LoVo (cell line): ENCODE results near the gene RGS6.

Source experiments
- DNase-seq: peaks from one replicate; pipeline ENCODE4 v3.0.0-alpha.2; 2016; ENCODE audit warnings: low spot score

Gene RGS6

GRCh38 chr14:72314808-72315435 lies 382.7 kb downstream of the RGS6 start:
- no peak for DNase-seq

- DNase-seq, result no peak
Measured at GRCh38 chr14:72315714-72316113, 383.5 kb downstream of the RGS6 start.

GRCh38 chr14:72318648-72319047 lies 386.4 kb downstream of the RGS6 start:
- DNase-seq, result no peak

GRCh38 chr14:72332046-72332445 lies 399.8 kb downstream of the RGS6 start:
- no peak for DNase-seq

- no peak for DNase-seq
Measured at GRCh38 chr14:72332871-72333270, 400.6 kb downstream of the RGS6 start.

- no peak for DNase-seq
Measured at GRCh38 chr14:72333357-72333756, 401.1 kb downstream of the RGS6 start.

- DNase-seq, result no peak
Measured at GRCh38 chr14:72336311-72336980, 404.2 kb downstream of the RGS6 start.

DNA sequence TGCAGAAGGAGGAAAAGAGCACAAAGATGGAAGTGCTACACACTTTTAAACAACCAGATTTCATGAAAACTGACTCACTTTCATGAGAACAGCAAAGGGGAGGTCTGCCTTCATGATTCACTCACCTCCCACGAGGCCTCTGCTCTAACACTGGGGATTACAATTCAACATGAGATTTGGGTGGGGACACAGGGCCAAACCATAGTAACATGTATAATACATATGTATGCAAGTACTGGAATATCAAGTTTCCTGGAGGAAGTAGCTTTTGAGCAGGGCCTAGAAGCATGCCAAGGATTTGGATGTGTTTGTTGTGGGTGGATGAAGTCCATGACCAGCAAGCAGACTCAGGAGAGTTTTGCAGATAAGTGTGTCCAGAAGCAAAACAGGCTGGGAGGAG lies 409.0 kb downstream of the RGS6 start:
- DNase-seq, result no peak

- no peak for DNase-seq
Measured at GRCh38 chr14:72341686-72342085, 409.5 kb downstream of the RGS6 start.

GRCh38 chr14:72347118-72347517 lies 414.9 kb downstream of the RGS6 start:
- DNase-seq, result no peak

GRCh38 chr14:72350215-72350614 lies 418.0 kb downstream of the RGS6 start:
- no peak for DNase-seq

DNA sequence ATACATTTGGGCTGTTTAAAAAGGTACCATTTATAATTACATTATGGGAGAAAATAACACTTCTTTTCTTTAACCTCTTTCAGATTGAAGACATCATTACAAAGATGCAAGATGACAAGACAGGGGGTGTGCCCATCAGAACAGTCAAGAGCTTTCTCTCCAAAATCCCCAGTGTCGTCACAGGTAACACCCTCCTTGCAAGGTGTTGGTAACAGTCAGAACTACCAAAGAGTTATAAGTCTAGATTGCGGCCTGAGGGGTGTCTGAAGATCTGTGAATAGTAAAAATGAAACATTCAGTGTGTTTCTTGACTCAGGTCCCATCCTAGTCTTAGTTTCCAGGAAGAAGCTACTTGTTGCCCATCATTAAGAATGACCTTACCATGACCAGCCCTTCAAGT lies 419.8 kb downstream of the RGS6 start:
- no peak for DNase-seq

DNA sequence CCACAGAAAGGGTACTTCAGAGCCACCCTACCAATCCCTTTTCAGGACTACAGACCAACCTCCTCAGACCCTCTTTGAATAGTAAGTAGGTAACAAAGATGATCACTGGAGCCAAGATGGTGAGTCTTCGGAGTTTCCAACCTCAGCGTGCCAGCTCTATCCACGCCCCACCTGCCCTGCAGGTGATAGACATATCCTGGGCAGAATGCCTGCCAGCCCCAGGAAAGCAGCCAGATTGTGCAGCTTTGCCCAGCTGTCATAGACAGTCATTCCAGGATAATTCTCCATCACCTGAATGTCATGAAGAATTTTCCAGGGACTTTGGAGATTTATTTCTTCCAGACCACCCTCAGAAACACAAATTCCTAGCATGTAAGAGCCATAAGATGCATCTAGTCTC lies 434.4 kb downstream of the RGS6 start:
- DNase-seq, result no peak

DNA sequence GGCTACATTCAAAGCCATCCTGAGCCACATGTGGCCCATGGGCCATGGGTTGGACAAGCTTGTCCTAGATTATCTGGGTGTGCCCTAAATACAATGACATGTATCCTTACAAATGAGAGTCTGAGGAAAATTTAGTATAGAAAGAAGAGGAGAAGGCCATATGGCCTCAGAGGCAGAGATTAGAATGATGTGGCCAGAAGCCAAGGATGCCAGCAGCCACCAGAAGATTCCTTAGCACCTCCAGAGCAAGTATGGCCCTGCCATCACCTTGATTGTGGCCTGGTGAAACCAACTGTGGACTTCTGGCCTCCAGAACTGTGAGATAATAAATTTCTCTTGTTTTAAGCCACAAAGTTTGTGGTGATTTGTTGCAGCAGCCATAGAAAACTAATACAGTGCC lies 436.9 kb downstream of the RGS6 start:
- DNase-seq, result no peak

DNA sequence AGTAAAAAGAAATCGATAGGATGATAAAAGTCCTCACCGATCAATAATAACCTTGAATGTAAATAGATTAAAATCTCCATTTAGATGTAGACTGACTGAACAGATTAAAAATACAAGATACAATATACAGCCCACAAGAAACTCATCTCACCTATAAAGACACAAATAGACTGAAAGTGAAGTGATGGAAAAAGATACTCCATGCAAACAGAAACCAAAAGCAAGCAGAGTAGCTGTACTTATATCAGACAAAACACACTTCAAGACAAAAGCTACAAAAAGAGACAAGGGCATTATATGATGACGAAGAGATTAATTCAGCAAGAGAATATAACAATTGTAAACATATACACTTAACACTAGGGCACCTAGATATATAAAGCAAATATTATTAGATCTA lies 444.8 kb downstream of the RGS6 start:
- no peak for DNase-seq

- DNase-seq, result no peak
Measured at GRCh38 chr14:72380456-72380855, 448.2 kb downstream of the RGS6 start.

DNA sequence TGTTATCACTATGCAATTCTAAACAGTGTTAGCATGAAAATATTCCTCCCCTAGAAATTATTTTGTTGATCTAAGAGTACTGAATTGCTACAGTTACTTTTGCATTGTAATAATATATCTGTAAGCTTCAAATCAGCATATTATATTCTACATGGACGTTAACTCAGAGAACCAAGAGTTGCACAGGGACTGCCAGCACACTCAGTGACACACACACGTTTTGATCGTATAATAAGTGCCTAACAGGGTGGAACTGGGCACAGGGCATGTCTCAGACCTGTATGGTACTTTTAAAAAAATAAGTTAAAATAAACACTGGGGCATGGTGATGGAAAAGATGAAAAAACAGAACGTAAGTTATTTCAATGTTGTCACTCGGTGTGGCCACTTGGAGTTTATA lies 451.6 kb downstream of the RGS6 start:
- DNase-seq, result no peak

GRCh38 chr14:72387726-72388125 lies 455.5 kb downstream of the RGS6 start:
- no peak for DNase-seq

- DNase-seq, result no peak
Measured at GRCh38 chr14:72389200-72389599, 457.0 kb downstream of the RGS6 start.

- DNase-seq, result no peak
Measured at GRCh38 chr14:72401101-72401625, 468.9 kb downstream of the RGS6 start.

- DNase-seq, result no peak
Measured at GRCh38 chr14:72401632-72402376, 469.6 kb downstream of the RGS6 start.

- no peak for DNase-seq
Measured at GRCh38 chr14:72402377-72402772, 470.1 kb downstream of the RGS6 start.

GRCh38 chr14:72404106-72404774 lies 472.0 kb downstream of the RGS6 start:
- DNase-seq, result no peak
